Fibroblast of skin of scalp (primary cell): ENCODE results near the gene METTL26.
A peak's percentile ranks its signal among the peaks of the same experiment; 100 is the strongest.

Source experiments
- DNase-seq: peaks from one replicate; pipeline ENCODE4 v3.0.0-alpha.2; 2013

Gene METTL26

GRCh38 chr16:674968-675883 lies 39.1 kb upstream of the METTL26 start, which contains the start of gene RHBDL1:
RHBDL1 (plus strand) TSS chr16:675671; CDS start chr16:675791, 120 bp downstream.
- DNase-seq = peak; percentile 53

GRCh38 chr16:674214-674881 lies 38.2 kb upstream of the METTL26 start:
- DNase-seq = no peak

- no peak for DNase-seq
Measured at GRCh38 chr16:673399-673991, 37.4 kb upstream of the METTL26 start.

- no peak for DNase-seq
Measured at GRCh38 chr16:672851-673250, 36.7 kb upstream of the METTL26 start.

- DNase-seq = no peak
Measured at GRCh38 chr16:672371-672770, 36.3 kb upstream of the METTL26 start.

GRCh38 chr16:671353-672131 lies 35.4 kb upstream of the METTL26 start:
- no peak for DNase-seq

- DNase-seq = no peak
Measured at GRCh38 chr16:670485-671352, 34.6 kb upstream of the METTL26 start.

- DNase-seq = no peak
Measured at GRCh38 chr16:669666-670065, 33.6 kb upstream of the METTL26 start.

GRCh38 chr16:668519-669171 lies 32.5 kb upstream of the METTL26 start:
- no peak for DNase-seq

GRCh38 chr16:667780-668518 lies 31.8 kb upstream of the METTL26 start, which contains the start of gene RHOT2:
RHOT2 (plus strand) TSS chr16:668132; CDS start chr16:668200, 68 bp downstream.
- peak; percentile 92 for DNase-seq

GRCh38 chr16:667113-667779 lies 31.1 kb upstream of the METTL26 start:
- DNase-seq = no peak

- DNase-seq = no peak
Measured at GRCh38 chr16:666572-666971, 30.5 kb upstream of the METTL26 start.

GRCh38 chr16:662597-662996 lies 26.5 kb upstream of the METTL26 start:
- DNase-seq = no peak

GRCh38 chr16:662095-662494 lies 26.0 kb upstream of the METTL26 start:
- DNase-seq = no peak

- no peak for DNase-seq
Measured at GRCh38 chr16:661184-661821, 25.2 kb upstream of the METTL26 start.

GRCh38 chr16:660459-661183 lies 24.5 kb upstream of the METTL26 start:
- DNase-seq = peak; percentile 76

- no peak for DNase-seq
Measured at GRCh38 chr16:660132-660458, 24.0 kb upstream of the METTL26 start.

- DNase-seq = no peak
Measured at GRCh38 chr16:659618-660017, 23.5 kb upstream of the METTL26 start.
